ENCODE results near the gene TCF4.

DNA sequence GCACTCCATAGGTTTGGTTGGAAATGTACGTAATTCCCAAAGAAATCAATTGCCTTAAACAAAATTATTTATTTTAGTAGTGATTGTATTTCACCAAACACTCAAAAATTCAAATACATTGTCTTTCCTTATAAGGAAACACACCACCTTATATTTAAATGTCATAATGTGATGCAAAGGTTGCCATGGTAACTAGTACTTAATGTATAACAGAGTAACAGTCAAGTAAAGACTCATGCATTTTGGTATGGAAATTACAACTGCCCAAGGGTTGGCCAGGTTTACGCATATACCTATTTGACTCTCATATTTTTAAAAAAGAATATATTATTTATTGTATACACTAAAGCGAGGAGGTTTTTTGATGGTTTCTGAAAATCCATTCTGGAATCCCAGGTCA is 231.2 kb downstream of the TCF4 start:
- TF ChIP-seq CTCF (IDR thresholded peaks at IDR 0.05): no peak
- TF ChIP-seq POLR2A (IDR thresholded peaks at IDR 0.05): no peak

Measured in upper lobe of left lung (tissue), 4 donors.